ENCODE data around the gene HDAC9. TPM values are rescaled to one million over a fixed set of nuclear protein-coding genes. Genes with fewer than 3 reads are reported as not detected.
"Not testable (repeated sequence)": the region's sequence is repeated elsewhere in the genome, so short reads cannot be mapped to it uniquely, and the experiment has no call there.

Gene HDAC9
- polyA plus RNA-seq, 4 donors: 8.4 to 15.8 (median 10.7) TPM

- DNase-seq (ENCODE audit: low read depth in 4 of 4, low spot score in 3 of 4): no peak
Measured at GRCh38 chr7:18993933-18994668, 498.6 kb downstream of the HDAC9 start.

- DNase-seq (ENCODE audit: low read depth in 4 of 4, low spot score in 3 of 4): no peak
Measured at GRCh38 chr7:18995270-18995671, 499.7 kb downstream of the HDAC9 start.

GRCh38 chr7:18995811-18996426 is 500.4 kb downstream of the HDAC9 start:
- DNase-seq (ENCODE audit: low read depth in 4 of 4, low spot score in 3 of 4): no peak

- no peak for DNase-seq (ENCODE audit: low read depth in 4 of 4, low spot score in 3 of 4)
Measured at GRCh38 chr7:18996583-18996982, 501.0 kb downstream of the HDAC9 start.

GRCh38 chr7:18997477-18998150 is 502.1 kb downstream of the HDAC9 start:
- no peak for DNase-seq (ENCODE audit: low read depth in 4 of 4, low spot score in 3 of 4)

- no peak for DNase-seq (ENCODE audit: low read depth in 4 of 4, low spot score in 3 of 4)
Measured at GRCh38 chr7:19000410-19000809, 504.9 kb downstream of the HDAC9 start.

- DNase-seq (ENCODE audit: low read depth in 4 of 4, low spot score in 3 of 4): no peak
Measured at GRCh38 chr7:19001854-19002253, 506.3 kb downstream of the HDAC9 start.

- DNase-seq (ENCODE audit: low read depth in 4 of 4, low spot score in 3 of 4): no peak
Measured at GRCh38 chr7:19009241-19009935, 513.8 kb downstream of the HDAC9 start.

GRCh38 chr7:19009936-19010280 is 514.4 kb downstream of the HDAC9 start:
- DNase-seq (ENCODE audit: low read depth in 4 of 4, low spot score in 3 of 4): no peak

GRCh38 chr7:19011212-19011611 is 515.7 kb downstream of the HDAC9 start:
- DNase-seq (ENCODE audit: low read depth in 4 of 4, low spot score in 3 of 4): no peak

- DNase-seq (ENCODE audit: low read depth in 4 of 4, low spot score in 3 of 4): no peak
Measured at GRCh38 chr7:19015098-19015497, 519.5 kb downstream of the HDAC9 start.

GRCh38 chr7:19016140-19016539 is 520.6 kb downstream of the HDAC9 start:
- DNase-seq (ENCODE audit: low read depth in 4 of 4, low spot score in 3 of 4): no peak

- DNase-seq (ENCODE audit: low read depth in 4 of 4, low spot score in 3 of 4): no peak
Measured at GRCh38 chr7:19017374-19017773, 521.8 kb downstream of the HDAC9 start.

- no peak for DNase-seq (ENCODE audit: low read depth in 4 of 4, low spot score in 3 of 4)
Measured at GRCh38 chr7:19020062-19020461, 524.5 kb downstream of the HDAC9 start.

- DNase-seq (ENCODE audit: low read depth in 4 of 4, low spot score in 3 of 4): no peak
Measured at GRCh38 chr7:19020711-19021110, 525.2 kb downstream of the HDAC9 start.

GRCh38 chr7:19023477-19023876 is 527.9 kb downstream of the HDAC9 start:
- no peak for DNase-seq (ENCODE audit: low read depth in 4 of 4, low spot score in 3 of 4)

GRCh38 chr7:19024261-19024660 is 528.7 kb downstream of the HDAC9 start:
- no peak for DNase-seq (ENCODE audit: low read depth in 4 of 4, low spot score in 3 of 4)

- no peak for DNase-seq (ENCODE audit: low read depth in 4 of 4, low spot score in 3 of 4)
Measured at GRCh38 chr7:19026888-19027287, 531.3 kb downstream of the HDAC9 start.

GRCh38 chr7:19030281-19030680 is 534.7 kb downstream of the HDAC9 start:
- no peak for DNase-seq (ENCODE audit: low read depth in 4 of 4, low spot score in 3 of 4)

GRCh38 chr7:19032942-19033341 is 537.4 kb downstream of the HDAC9 start:
- DNase-seq (ENCODE audit: low read depth in 4 of 4, low spot score in 3 of 4): not testable (repeated sequence)

- no peak for DNase-seq (ENCODE audit: low read depth in 4 of 4, low spot score in 3 of 4)
Measured at GRCh38 chr7:19051767-19052375, 556.3 kb downstream of the HDAC9 start.
